Stomach (tissue), 9 donors: Measurements from ENCODE around the gene DCTN5. TPM values are rescaled to one million over a fixed set of nuclear protein-coding genes. Genes with fewer than 3 reads are reported as not detected.

Experiments
- DNase-seq, 2 donors: peaks; one replicate each; pipeline versions ENCODE4 v3.0.0 to v3.0.0-alpha.2; 2013 to 2019
- H3K27ac ChIP-seq, 5 donors: fragments of 200-600 bp in 4 of 5; sonication (generic) in 4 of 5; one replicate each; pipeline ENCODE4 v1.5.1; 2013 to 2019; ENCODE audit warnings: mild to moderate bottlenecking in 1 of 5, moderate library complexity in 1 of 5
- H3K27me3 ChIP-seq, 3 donors: fragments of 200-600 bp; sonication (generic); one replicate each; pipeline ENCODE4 v1.5.1; 2017 to 2019; ENCODE audit warnings: mixed run types in 1 of 3
- H3K36me3 ChIP-seq, 4 donors: fragments of 200-600 bp; sonication (generic); 1 replicate in 3 of 4; 2 replicates in 1 of 4; pipeline ENCODE4 v1.5.1; 2016 to 2019
- H3K4me1 ChIP-seq, 4 donors: fragments of 200-600 bp; sonication (generic); one replicate each; pipeline ENCODE4 v1.5.1; 2016 to 2019
- H3K4me3 ChIP-seq, 4 donors: fragments of 200-600 bp; sonication (generic) in 3 of 4; one replicate each; pipeline ENCODE4 v1.5.1; 2016 to 2019; ENCODE audit warnings: mild to moderate bottlenecking in 1 of 4
- H3K9me3 ChIP-seq, 4 donors: fragments of 200-600 bp; sonication (generic); one replicate each; pipeline ENCODE4 v1.5.1; 2016 to 2019
- EP300 ChIP-seq: sonication (generic); formaldehyde crosslinking; IDR thresholded peaks from one replicate; pipeline ENCODE4 v1.6.1; 2017; ENCODE audit warnings: antibody characterized with exemption
- POLR2A ChIP-seq, 4 donors: fragments of 450-650 bp; IDR thresholded peaks; one replicate each; pipeline ENCODE4 v1.6.1; 2016; ENCODE audit warnings: antibody characterized with exemption in 4 of 4, control low read depth in 2 of 4, mild to moderate bottlenecking in 1 of 4, moderate library complexity in 1 of 4
- POLR2AphosphoS5 ChIP-seq, 3 donors: sonication (generic); formaldehyde crosslinking; IDR thresholded peaks; one replicate each; pipeline ENCODE4 v1.6.1; 2016; ENCODE audit warnings: antibody characterized with exemption in 3 of 3
- WGBS, 5 donors: extraction: QIAGEN DNeasy Blood & Tissue Kit in 3 of 5; methylation state at CpG; one replicate each; pipeline versions ENCODE4 v1.1.5 to v1.1.7; 2013 to 2018; 5-methylcytosine and 5-hydroxymethylcytosine counted together
- intact Hi-C: fragments of 100-400 bp; cut with DNase I; formaldehyde crosslinking; loops from one replicate; pipeline ENCODE4 v1.15.1; 2023; ENCODE audit warnings: low total_unique reads
- polyA plus RNA-seq, 3 donors: library from polyadenylated mRNA; stranded (reverse); fragments of 200-250 nt; gene quantifications; one replicate each; pipeline ENCODE4 v1.2.3, GENCODE V29; 2013
- total RNA-seq, 5 donors: library from RNA; depleted of rRNA; stranded (reverse); fragments of >200 nt; gene quantifications; one replicate each; pipeline versions ENCODE4 v1.1.0 to v1.2.3, GENCODE V29; 2014 to 2016
- TF ChIP-seq, protein P1 (sequence below), 7 experiments: fragments of 450-650 bp in 4 of 7; fragments of 200-600 bp in 3 of 7; sonication (generic) in 3 of 7; IDR thresholded peaks; one replicate each; pipeline ENCODE4 v1.5.1; 2016 to 2019; ENCODE audit warnings: antibody characterized with exemption in 7 of 7, control low read depth in 2 of 7, mild to moderate bottlenecking in 1 of 7
- donor health status: healthy with polysubstance abuse.
- donor health status: Bipolar disorder and iron deficiency.
- donor health status: healthy.

Gene DCTN5
- total and polyA plus RNA-seq, 8 donors = 3.5 to 47.4 (median 12.6) TPM

DNA sequence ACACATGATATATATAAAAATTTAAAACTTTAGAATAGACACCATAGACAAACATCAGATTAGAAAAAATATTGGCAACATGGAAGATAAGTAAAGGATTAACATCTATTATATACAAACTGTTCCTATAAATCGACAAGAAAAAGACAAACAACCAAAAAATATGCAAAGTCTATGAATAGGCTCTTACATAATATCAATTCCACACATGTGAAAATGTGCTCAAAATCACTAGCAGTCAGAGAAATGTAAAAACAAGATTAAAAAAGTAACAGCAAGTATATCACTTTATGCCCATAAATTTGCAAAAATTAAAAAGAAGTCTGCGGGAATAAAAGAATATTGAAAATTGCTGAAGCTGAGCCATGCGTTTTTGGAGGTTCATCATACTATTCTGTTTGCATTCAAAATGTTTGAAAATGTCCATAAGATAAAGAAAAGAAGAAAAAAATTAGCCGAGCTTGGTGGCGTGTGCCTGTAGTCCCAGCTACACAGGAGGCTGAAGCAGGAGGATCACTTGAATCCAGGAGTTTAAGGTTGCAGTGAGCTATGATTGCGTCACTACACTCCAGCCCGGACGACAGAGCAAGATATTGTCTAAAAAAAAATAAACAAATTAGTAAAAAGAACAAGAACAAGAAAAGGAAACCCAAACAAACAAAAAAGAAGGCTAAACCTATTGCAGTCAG, 83.0 kb downstream of the DCTN5 start:
- intact Hi-C loops = no loop called here
- peaks cover 0 to 18% (median 9%) of the 10 kb centered on the region in 4 donors for H3K9me3 ChIP-seq
- no peak overlapping the region for H3K4me3 ChIP-seq
- 71 to 79% (median 74%) methylated on average over 8 of the region's 8 CpGs for WGBS, 5 donors
- H3K4me1 ChIP-seq = no peaks in the 10 kb centered on the region
- H3K36me3 ChIP-seq = no peaks in the 10 kb centered on the region
- peaks cover 0 to 7% (median 0%) of the 10 kb centered on the region in 3 donors for H3K27me3 ChIP-seq
- no peak for TF ChIP-seq POLR2AphosphoS5 (IDR thresholded peaks at IDR 0.05)
- TF ChIP-seq POLR2A (IDR thresholded peaks at IDR 0.05) = no peak
- no peak for TF ChIP-seq EP300
- TF ChIP-seq, protein P1, sequence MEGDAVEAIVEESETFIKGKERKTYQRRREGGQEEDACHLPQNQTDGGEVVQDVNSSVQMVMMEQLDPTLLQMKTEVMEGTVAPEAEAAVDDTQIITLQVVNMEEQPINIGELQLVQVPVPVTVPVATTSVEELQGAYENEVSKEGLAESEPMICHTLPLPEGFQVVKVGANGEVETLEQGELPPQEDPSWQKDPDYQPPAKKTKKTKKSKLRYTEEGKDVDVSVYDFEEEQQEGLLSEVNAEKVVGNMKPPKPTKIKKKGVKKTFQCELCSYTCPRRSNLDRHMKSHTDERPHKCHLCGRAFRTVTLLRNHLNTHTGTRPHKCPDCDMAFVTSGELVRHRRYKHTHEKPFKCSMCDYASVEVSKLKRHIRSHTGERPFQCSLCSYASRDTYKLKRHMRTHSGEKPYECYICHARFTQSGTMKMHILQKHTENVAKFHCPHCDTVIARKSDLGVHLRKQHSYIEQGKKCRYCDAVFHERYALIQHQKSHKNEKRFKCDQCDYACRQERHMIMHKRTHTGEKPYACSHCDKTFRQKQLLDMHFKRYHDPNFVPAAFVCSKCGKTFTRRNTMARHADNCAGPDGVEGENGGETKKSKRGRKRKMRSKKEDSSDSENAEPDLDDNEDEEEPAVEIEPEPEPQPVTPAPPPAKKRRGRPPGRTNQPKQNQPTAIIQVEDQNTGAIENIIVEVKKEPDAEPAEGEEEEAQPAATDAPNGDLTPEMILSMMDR (IDR thresholded peaks at IDR 0.05) = no peak
- DNase-seq = no peak
- H3K27ac ChIP-seq = no peak overlapping the region

DNA sequence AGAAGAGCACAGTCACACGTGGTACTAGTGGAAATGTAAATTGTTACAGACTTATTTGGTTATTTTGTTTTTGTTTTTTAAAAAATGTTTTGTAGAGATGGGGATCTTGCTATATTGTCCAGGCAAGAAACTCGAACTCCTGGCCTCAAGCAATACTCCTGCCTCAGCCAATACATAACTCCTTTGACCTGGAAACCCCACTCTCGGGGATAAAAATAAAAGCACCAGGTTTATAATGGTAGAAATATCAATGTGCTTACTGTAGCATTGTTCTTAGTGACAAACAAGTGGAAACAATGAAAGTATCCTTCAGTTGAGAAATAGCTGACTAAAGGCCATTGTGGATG, 83.5 kb downstream of the DCTN5 start:
- TF ChIP-seq POLR2A (IDR thresholded peaks at IDR 0.05) = no peak
- TF ChIP-seq, protein P1 (IDR thresholded peaks at IDR 0.05) = no peak
- no peak for TF ChIP-seq POLR2AphosphoS5 (IDR thresholded peaks at IDR 0.05)
- TF ChIP-seq EP300 = no peak

DNA sequence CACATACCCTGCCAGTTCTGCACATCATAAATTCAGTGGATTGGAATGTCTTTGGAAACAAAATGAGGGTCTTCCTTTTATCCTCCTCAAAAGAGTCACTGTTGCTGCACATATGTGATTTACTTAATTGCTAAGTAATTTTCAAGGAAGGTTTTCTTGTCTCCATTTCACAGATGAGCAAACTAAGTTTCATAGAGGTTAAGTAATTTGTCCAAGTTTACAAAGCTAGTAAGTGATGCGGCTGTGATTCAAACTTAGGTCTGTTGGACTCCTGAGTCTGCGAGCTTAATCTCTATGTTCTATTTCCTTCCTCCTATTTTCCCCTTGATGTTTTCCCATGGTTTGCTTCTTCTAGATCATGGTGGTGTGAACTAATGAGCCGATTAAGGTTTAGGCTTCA, 85.4 kb downstream of the DCTN5 start:
- Histone ChIP-seq H3K4me1 (peaks cover 0 to 7% (median 0%) of the 10 kb centered on the region in 4 donors), H3K27me3 (peaks cover 0 to 14% (median 0%) of the 10 kb centered on the region in 3 donors), H3K4me3 (no peak overlapping the region), H3K36me3 (no peaks in the 10 kb centered on the region), H3K27ac (no peak overlapping the region), H3K9me3 (peaks cover 0 to 18% (median 9%) of the 10 kb centered on the region in 4 donors)
- 82 to 92% (median 88%) methylated on average over 3 of the region's 3 CpGs for WGBS, 5 donors
- TF ChIP-seq POLR2A (IDR thresholded peaks at IDR 0.05) (no peak), EP300 (no peak), POLR2AphosphoS5 (IDR thresholded peaks at IDR 0.05) (no peak)
- TF ChIP-seq, protein P1 (IDR thresholded peaks at IDR 0.05) = no peak
- intact Hi-C loops = no loop called here
- no peak for DNase-seq

More for the DNA sequence above, 83.5 kb downstream of the DCTN5 start:
- Histone ChIP-seq H3K4me3 (no peak overlapping the region), H3K36me3 (no peaks in the 10 kb centered on the region), H3K27ac (no peak overlapping the region), H3K4me1 (peaks cover 0 to 3% (median 0%) of the 10 kb centered on the region in 4 donors), H3K27me3 (peaks cover 0 to 7% (median 0%) of the 10 kb centered on the region in 3 donors), H3K9me3 (peaks cover 0 to 18% (median 9%) of the 10 kb centered on the region in 4 donors)
- intact Hi-C loops = no loop called here
- 69 to 76% (median 70%) methylated on average over 3 of the region's 3 CpGs for WGBS, 5 donors
- DNase-seq = no peak

Other genes with a start within 250 kb of the DCTN5 start
- 10 to 100 TPM; 17.4 to 80.5 (median 30.4) TPM for gene COG7, start 188.3 kb upstream of the DCTN5 start, total RNA-seq
- 10 to 100 TPM; 11.0 to 25.7 (median 20.2) TPM for gene COG7, start 188.3 kb upstream of the DCTN5 start, polyA plus RNA-seq
- gene GGA2, start 131.0 kb upstream of the DCTN5 start, total RNA-seq = 10 to 100 TPM; 22.0 to 62.5 (median 48.8) TPM
- gene GGA2, start 131.0 kb upstream of the DCTN5 start, polyA plus RNA-seq = 10 to 100 TPM; 17.6 to 28.9 (median 19.7) TPM
- gene EARS2, start 84.1 kb upstream of the DCTN5 start, total RNA-seq = 100 to 1,000 TPM in 1 of 5 donors, 10 to 100 TPM in 4; 14.0 to 176 (median 24.2) TPM
- 10 to 100 TPM in 2 of 3 donors, 1 to 10 TPM in 1; 7.8 to 15.6 (median 13.7) TPM for gene EARS2, start 84.1 kb upstream of the DCTN5 start, polyA plus RNA-seq
- 100 to 1,000 TPM in 1 of 5 donors, 10 to 100 TPM in 4; 16.3 to 163 (median 52.7) TPM for gene UBFD1, start 83.7 kb upstream of the DCTN5 start, total RNA-seq
- gene UBFD1, start 83.7 kb upstream of the DCTN5 start, polyA plus RNA-seq = 10 to 100 TPM in 1 of 3 donors, 1 to 10 TPM in 2; 6.0 to 10.1 (median 6.0) TPM
- 100 to 1,000 TPM in 2 of 5 donors, 10 to 100 TPM in 3; 12.6 to 251 (median 77.7) TPM for gene NDUFAB1, start 45.1 kb upstream of the DCTN5 start, total RNA-seq
- 100 to 1,000 TPM; 143 to 211 (median 177) TPM for gene NDUFAB1, start 45.1 kb upstream of the DCTN5 start, polyA plus RNA-seq
- 10 to 100 TPM in 4 of 5 donors, 1 to 10 TPM in 1; 2.6 to 86.6 (median 19.9) TPM for gene PALB2, start 156 bp upstream of the DCTN5 start, total RNA-seq
- gene PALB2, start 156 bp upstream of the DCTN5 start, polyA plus RNA-seq = 10 to 100 TPM in 2 of 3 donors, 1 to 10 TPM in 1; 6.5 to 10.2 (median 10.1) TPM
- gene PLK1, start 37.4 kb downstream of the DCTN5 start, total RNA-seq = 10 to 100 TPM in 2 of 5 donors, 1 to 10 TPM in 2, under 1 TPM in 1; 0.58 to 35.9 (median 6.8) TPM
- 1 to 10 TPM; 2.9 to 8.2 (median 6.4) TPM for gene PLK1, start 37.4 kb downstream of the DCTN5 start, polyA plus RNA-seq
- 100 to 1,000 TPM in 2 of 5 donors, 10 to 100 TPM in 3; 48.5 to 235 (median 97.4) TPM for gene ERN2, start 71.8 kb downstream of the DCTN5 start, total RNA-seq
- 10 to 100 TPM; 18.2 to 29.1 (median 24.5) TPM for gene ERN2, start 71.8 kb downstream of the DCTN5 start, polyA plus RNA-seq
- gene CHP2, start 113.6 kb downstream of the DCTN5 start, total RNA-seq = 100 to 1,000 TPM in 1 of 5 donors, 1 to 10 TPM in 1, not detected in 3; 1.8 to 116 TPM
- gene CHP2, start 113.6 kb downstream of the DCTN5 start, polyA plus RNA-seq = under 1 TPM in 2 of 3 donors, not detected in 1; 0.05 to 0.25 TPM
- gene PRKCB, start 194.5 kb downstream of the DCTN5 start, total RNA-seq = 10 to 100 TPM; 10.6 to 49.6 (median 19.7) TPM
- gene PRKCB, start 194.5 kb downstream of the DCTN5 start, polyA plus RNA-seq = 1 to 10 TPM; 1.1 to 2.0 (median 1.2) TPM